Measurements from ENCODE around the gene ANKRD13A.

The ANKRD13A gene

DNA sequence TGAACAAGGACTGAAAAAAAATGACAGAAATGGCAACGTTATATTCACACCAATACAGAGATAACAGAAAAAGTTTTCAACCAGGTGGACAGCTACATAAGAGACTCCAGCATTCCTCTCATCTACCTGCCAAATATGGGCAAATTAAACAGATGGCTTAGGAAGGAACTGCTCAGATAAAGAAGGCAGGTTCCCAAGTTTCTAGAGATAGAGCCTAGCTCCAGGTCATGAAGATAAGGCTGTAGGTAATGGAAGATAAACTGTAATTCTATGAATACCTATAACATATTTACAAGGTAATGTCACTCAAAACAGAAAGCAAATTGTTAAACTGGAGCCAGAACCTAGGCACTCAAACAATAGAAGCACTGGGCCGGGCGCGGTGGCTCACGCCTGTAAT lies 45.6 kb upstream of the ANKRD13A start:
- H3K4me3 ChIP-seq (replicated peaks; ENCODE audit: low read depth, low read length): no peak overlapping the region
- no peak for DNase-seq (ENCODE audit: extremely low read depth, low read depth)
- TF ChIP-seq, protein P1, sequence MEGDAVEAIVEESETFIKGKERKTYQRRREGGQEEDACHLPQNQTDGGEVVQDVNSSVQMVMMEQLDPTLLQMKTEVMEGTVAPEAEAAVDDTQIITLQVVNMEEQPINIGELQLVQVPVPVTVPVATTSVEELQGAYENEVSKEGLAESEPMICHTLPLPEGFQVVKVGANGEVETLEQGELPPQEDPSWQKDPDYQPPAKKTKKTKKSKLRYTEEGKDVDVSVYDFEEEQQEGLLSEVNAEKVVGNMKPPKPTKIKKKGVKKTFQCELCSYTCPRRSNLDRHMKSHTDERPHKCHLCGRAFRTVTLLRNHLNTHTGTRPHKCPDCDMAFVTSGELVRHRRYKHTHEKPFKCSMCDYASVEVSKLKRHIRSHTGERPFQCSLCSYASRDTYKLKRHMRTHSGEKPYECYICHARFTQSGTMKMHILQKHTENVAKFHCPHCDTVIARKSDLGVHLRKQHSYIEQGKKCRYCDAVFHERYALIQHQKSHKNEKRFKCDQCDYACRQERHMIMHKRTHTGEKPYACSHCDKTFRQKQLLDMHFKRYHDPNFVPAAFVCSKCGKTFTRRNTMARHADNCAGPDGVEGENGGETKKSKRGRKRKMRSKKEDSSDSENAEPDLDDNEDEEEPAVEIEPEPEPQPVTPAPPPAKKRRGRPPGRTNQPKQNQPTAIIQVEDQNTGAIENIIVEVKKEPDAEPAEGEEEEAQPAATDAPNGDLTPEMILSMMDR (IDR thresholded peaks at IDR 0.05; ENCODE audit: low read depth, low read length, missing control alignments): no peak

DNA sequence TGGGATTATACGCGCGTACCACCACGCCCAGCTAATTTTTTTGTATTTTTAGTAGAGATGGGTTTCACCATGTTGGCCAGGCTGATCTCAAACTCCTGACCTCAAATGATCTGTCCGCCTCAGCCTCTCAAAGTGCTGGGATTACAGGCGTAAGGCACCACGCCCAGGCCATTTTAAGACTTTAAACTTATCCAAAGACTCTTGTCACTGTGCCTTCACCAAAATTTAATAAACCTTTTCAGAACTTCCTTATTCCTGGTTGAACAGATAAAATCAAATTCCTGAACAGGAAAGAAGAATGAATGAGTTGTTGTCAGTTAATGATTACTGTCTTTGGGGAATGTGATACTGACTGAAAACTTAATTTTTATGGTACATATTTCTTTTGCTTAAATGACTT lies 40.9 kb upstream of the ANKRD13A start:
- no peak overlapping the region for H3K4me3 ChIP-seq (replicated peaks; ENCODE audit: low read depth, low read length)
- TF ChIP-seq, protein P1 (IDR thresholded peaks at IDR 0.05; ENCODE audit: low read depth, low read length, missing control alignments): no peak
- DNase-seq (ENCODE audit: extremely low read depth, low read depth): no peak

DNA sequence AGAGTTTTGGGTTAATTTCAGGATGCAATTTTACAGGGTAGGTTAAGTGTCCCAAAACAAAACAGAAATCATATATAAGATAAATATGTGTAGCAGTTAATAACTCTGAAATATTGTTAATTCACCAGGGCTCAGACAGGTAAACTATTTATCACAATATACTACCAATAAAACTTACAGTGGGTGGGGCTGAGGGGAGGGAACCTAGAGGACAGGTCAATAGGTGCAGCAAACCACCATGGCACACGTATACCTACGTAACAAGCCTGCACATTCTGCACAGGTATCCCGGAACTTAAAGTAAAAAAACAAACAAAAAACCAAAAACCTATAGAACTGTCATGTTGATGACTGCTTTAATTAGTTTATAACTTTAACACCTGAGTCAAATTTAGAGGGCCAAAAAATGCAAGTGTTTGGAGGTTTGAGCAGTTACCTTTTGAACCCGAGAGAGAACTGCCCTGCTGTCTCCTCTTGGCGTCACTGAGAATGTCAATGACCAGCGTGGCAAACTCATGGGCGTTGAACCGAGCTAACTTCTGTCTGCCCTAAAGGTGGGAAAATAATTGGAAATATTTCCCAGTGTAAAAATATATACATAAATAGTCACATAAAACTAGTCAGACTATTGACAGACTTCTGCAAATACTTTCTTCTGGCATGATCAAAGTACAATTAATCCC lies 39.7 kb upstream of the ANKRD13A start:
- no peak for DNase-seq (ENCODE audit: extremely low read depth, low read depth)
- TF ChIP-seq, protein P1 (IDR thresholded peaks at IDR 0.05; ENCODE audit: low read depth, low read length, missing control alignments): no peak
- no peak overlapping the region for H3K4me3 ChIP-seq (replicated peaks; ENCODE audit: low read depth, low read length)

DNA sequence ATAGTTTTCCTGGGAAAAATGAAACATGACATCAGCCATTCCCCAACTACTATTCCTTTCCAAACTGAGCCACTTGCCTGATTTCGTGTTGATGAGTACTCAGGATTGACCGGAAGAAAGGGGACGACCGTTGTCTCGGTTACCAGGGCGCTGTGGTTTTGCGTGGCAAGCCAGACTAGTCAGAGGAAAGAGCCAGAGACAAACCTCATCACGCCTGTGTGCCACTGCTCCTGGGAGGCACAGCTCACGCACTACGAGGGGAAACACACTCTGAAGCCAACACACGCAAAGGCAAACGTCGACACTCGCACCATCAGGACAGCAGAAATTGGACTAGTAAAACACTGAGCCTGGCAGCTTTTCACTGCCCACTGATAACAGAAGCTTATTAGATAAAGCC lies 38.0 kb upstream of the ANKRD13A start:
- TF ChIP-seq, protein P1 (IDR thresholded peaks at IDR 0.05; ENCODE audit: low read depth, low read length, missing control alignments): no peak
- DNase-seq (ENCODE audit: extremely low read depth, low read depth): no peak
- no peak overlapping the region for H3K4me3 ChIP-seq (replicated peaks; ENCODE audit: low read depth, low read length)

DNA sequence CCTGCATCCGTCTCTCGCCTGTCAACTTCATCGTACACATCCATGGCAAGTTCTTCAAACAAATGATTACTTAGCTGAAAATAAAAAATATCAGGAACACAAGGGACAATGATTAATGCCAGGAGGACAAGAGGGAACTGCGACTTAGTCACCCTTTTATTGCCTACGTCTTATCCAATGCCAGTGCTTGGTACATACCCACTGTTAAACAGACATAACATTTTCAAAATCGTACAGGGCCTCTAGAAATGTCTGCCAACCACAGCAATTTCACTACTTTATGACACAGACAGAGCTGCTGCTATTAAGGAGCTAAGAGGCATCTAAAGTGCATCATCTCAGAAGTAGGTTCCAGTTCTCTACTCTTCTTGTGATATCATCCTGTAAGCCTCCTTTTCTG lies 37.6 kb upstream of the ANKRD13A start:
- DNase-seq (ENCODE audit: extremely low read depth, low read depth): no peak

DNA sequence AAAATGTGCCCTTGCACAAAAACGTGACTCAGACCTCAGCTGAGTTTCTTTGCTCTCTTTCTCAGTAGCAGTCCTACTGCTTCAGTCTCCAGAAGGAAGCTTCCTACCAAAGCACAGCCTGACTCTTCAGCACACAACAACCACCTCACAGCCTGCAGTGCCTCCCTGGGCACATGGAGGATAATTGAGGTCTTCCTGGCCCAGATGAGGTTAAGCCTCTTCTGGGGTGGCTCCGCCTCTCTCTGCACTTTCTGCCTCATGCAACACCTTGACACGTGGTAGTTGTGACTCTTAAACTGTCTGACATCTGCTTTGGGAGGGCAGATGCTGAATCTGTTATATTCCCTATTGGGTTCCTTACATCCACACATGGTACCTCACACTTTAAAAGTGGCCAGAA lies 36.8 kb upstream of the ANKRD13A start:
- DNase-seq (ENCODE audit: extremely low read depth, low read depth): no peak
- H3K4me3 ChIP-seq (replicated peaks; ENCODE audit: low read depth, low read length): no peak overlapping the region
- TF ChIP-seq, protein P1 (IDR thresholded peaks at IDR 0.05; ENCODE audit: low read depth, low read length, missing control alignments): no peak

More for the DNA sequence above, 37.6 kb upstream of the ANKRD13A start:
- no peak overlapping the region for H3K4me3 ChIP-seq (replicated peaks; ENCODE audit: low read depth, low read length)
- TF ChIP-seq, protein P1 (IDR thresholded peaks at IDR 0.05; ENCODE audit: low read depth, low read length, missing control alignments): no peak

DNA sequence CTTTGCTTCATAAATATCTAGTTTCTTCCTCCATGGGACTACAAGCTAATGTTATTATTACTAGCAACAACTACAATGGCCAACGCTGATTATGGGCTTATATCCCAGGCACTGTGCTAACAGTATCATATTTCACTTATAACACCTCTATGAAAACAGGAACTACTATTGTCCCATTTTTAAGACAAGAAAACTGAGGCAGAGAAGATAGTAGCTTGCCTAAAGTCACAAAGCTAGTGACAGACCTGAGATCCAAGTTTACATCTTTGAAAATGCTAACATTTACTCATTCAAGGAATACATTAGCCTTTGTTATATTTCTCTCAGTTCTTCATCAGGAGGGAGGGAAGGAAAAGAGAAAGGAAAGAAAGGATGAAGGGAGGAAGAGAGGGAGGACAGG lies 35.9 kb upstream of the ANKRD13A start:
- H3K4me3 ChIP-seq (replicated peaks; ENCODE audit: low read depth, low read length): no peak overlapping the region
- no peak for DNase-seq (ENCODE audit: extremely low read depth, low read depth)
- TF ChIP-seq, protein P1 (IDR thresholded peaks at IDR 0.05; ENCODE audit: low read depth, low read length, missing control alignments): no peak
